Astrocyte (in vitro differentiated cells and primary cell): ENCODE measurements around the gene ZNF410.

Experiments used
- CTCF ChIP-seq: IDR thresholded peaks from 2 replicates; pipeline ENCODE4 v1.5.1; 2011; ENCODE audit warnings: low read depth, mild to moderate bottlenecking, inconsistent platforms, low read length, moderate library complexity; ENCODE audit not compliant: insufficient read depth
- EZH2 ChIP-seq: IDR thresholded peaks from 2 replicates; pipeline ENCODE4 v1.6.1; 2012; ENCODE audit warnings: mild to moderate bottlenecking, low read length, inconsistent platforms; ENCODE audit not compliant: insufficient read depth

DNA sequence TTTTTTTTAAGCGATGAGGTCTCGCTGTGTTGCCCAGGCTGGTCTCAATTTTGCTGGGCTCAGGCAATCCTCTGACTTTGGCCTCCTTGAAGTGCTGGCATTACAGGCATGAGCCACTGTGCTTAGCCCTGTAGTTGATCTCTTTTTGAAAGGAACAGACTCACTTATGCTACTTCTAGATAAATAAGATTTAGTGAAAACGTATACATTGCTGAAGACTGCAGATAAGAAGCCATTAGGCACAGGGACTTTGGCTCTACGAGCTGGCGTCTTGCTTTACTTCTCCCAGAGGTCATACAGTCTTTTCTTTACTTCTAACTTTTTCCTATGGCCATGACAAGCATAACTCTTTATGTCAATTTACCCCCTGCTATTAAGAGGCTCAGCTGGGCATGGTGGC is 25.6 kb upstream of the ZNF410 start:
- TF ChIP-seq CTCF (no peak), EZH2 (no peak)
